ENCODE data around the gene PHF2.

Gene PHF2

GRCh38 chr9:93712896-93713295 lies 136.5 kb downstream of the PHF2 start:
- no peak overlapping the region for H3K9ac ChIP-seq
- H3K36me3 ChIP-seq (ENCODE audit: control insufficient read depth, insufficient read depth, low read length) = no peaks in the 10 kb centered on the region
- H2AFZ ChIP-seq = no peak overlapping the region
- no peaks in the 10 kb centered on the region for H3K4me1 ChIP-seq
- H3K27me3 ChIP-seq (ENCODE audit: control insufficient read depth, insufficient read depth, low read length) = no peaks in the 10 kb centered on the region
- H3K4me3 ChIP-seq (ENCODE audit: low read depth, low read length) = no peak overlapping the region
- H3K9me3 ChIP-seq (ENCODE audit: control insufficient read depth, low read length) = no peaks in the 10 kb centered on the region
- TF ChIP-seq CTCF (IDR thresholded peaks at IDR 0.05) = no peak
- no peak overlapping the region for H3K4me2 ChIP-seq (ENCODE audit: low read length)
- H3K27ac ChIP-seq = no peak overlapping the region
- no peaks in the 10 kb centered on the region for H3K79me2 ChIP-seq

- TF ChIP-seq CTCF (IDR thresholded peaks at IDR 0.05) = no peak
Measured at GRCh38 chr9:93713716-93714115, 137.3 kb downstream of the PHF2 start.

GRCh38 chr9:93721417-93721965 lies 145.1 kb downstream of the PHF2 start:
- Histone ChIP-seq H3K9ac (no peak overlapping the region), H3K9me3 (ENCODE audit: control insufficient read depth, low read length) (no peaks in the 10 kb centered on the region), H3K79me2 (no peaks in the 10 kb centered on the region), H3K27ac (no peak overlapping the region), H3K27me3 (ENCODE audit: control insufficient read depth, insufficient read depth, low read length) (no peaks in the 10 kb centered on the region), H3K4me3 (ENCODE audit: low read depth, low read length) (no peak overlapping the region), H3K4me2 (ENCODE audit: low read length) (no peak overlapping the region), H2AFZ (no peak overlapping the region), H3K36me3 (ENCODE audit: control insufficient read depth, insufficient read depth, low read length) (no peaks in the 10 kb centered on the region), H3K4me1 (no peaks in the 10 kb centered on the region)
- no peak for TF ChIP-seq CTCF (IDR thresholded peaks at IDR 0.05)

More at GRCh38 chr9:93713716-93714115, 137.3 kb downstream of the PHF2 start:
- Histone ChIP-seq H3K4me1 (no peaks in the 10 kb centered on the region), H3K4me2 (ENCODE audit: low read length) (no peak overlapping the region), H3K9ac (no peak overlapping the region), H3K4me3 (ENCODE audit: low read depth, low read length) (no peak overlapping the region), H3K9me3 (ENCODE audit: control insufficient read depth, low read length) (no peaks in the 10 kb centered on the region), H3K27me3 (ENCODE audit: control insufficient read depth, insufficient read depth, low read length) (no peaks in the 10 kb centered on the region), H3K27ac (no peak overlapping the region), H2AFZ (no peak overlapping the region), H3K36me3 (ENCODE audit: control insufficient read depth, insufficient read depth, low read length) (no peaks in the 10 kb centered on the region), H3K79me2 (no peaks in the 10 kb centered on the region)

- Histone ChIP-seq H3K9ac (no peak overlapping the region), H3K4me1 (no peaks in the 10 kb centered on the region), H3K79me2 (no peaks in the 10 kb centered on the region), H2AFZ (no peak overlapping the region), H3K4me2 (ENCODE audit: low read length) (no peak overlapping the region), H3K27ac (no peak overlapping the region), H3K36me3 (ENCODE audit: control insufficient read depth, insufficient read depth, low read length) (no peaks in the 10 kb centered on the region), H3K27me3 (ENCODE audit: control insufficient read depth, insufficient read depth, low read length) (no peaks in the 10 kb centered on the region), H3K9me3 (ENCODE audit: control insufficient read depth, low read length) (no peaks in the 10 kb centered on the region), H3K4me3 (ENCODE audit: low read depth, low read length) (no peak overlapping the region)
- no peak for TF ChIP-seq CTCF (IDR thresholded peaks at IDR 0.05)
Measured at GRCh38 chr9:93724852-93725251, 148.5 kb downstream of the PHF2 start.

- no peaks in the 10 kb centered on the region for H3K4me1 ChIP-seq
- no peaks in the 10 kb centered on the region for H3K27me3 ChIP-seq (ENCODE audit: control insufficient read depth, insufficient read depth, low read length)
- no peaks in the 10 kb centered on the region for H3K36me3 ChIP-seq (ENCODE audit: control insufficient read depth, insufficient read depth, low read length)
- no peak overlapping the region for H2AFZ ChIP-seq
- H3K9me3 ChIP-seq (ENCODE audit: control insufficient read depth, low read length) = no peaks in the 10 kb centered on the region
- H3K79me2 ChIP-seq = no peaks in the 10 kb centered on the region
- H3K27ac ChIP-seq = no peak overlapping the region
- no peak overlapping the region for H3K4me2 ChIP-seq (ENCODE audit: low read length)
- no peak overlapping the region for H3K4me3 ChIP-seq (ENCODE audit: low read depth, low read length)
- no peak overlapping the region for H3K9ac ChIP-seq
- TF ChIP-seq CTCF (IDR thresholded peaks at IDR 0.05) = no peak
Measured at GRCh38 chr9:93725382-93725781, 149.0 kb downstream of the PHF2 start.
